NCI-H1092 treated with DMSO at 0.1 percent for 48 hours (cell line): ENCODE data around the gene ARHGEF35.
"Not testable (repeated sequence)": the region's sequence is repeated elsewhere in the genome, so short reads cannot be mapped to it uniquely, and the experiment has no call there.

Source experiments
- DNase-seq: peaks from one replicate; lab custom pipeline; 2025; lab: John Stamatoyannopoulos, UW

Gene ARHGEF35

DNA sequence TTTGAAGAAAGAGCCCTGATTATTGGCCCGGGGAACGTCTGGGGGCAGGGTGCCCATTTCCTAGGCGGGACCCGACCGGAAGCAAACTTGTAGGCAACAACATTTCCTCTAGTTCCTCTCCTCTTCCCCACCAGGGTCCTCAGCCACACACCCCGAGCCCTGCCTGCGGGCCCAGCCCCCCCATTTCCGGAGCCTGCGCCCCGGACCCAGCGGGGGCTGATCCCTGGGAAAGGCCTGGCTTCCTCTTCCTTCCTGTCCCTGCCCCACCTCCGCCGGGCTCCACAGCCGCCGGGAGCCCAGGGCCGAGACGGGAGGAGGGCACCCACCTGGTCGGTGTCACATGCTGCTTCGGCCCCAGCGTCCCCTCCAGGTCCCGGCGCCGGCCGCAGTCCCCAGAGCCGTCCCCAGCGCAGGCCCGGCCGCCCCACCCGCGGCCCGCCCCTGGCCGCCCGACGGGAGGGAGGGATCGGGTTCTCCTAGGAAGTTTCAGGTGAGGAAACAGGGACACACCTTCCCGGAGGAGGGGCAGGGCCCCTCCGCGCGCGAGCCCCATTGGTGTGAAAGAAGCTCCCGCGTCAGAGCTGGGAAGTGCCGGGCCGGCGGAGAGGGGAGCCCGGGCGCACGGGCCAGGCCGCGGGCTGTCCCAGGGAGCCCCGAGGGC is at the start of gene ARHGEF35:
ARHGEF35 (minus strand) TSS at position 622 of the 661 bp plus-strand sequence. CDS start 7,450 bp downstream, outside the sequence.
- not testable (repeated sequence) for DNase-seq

DNA sequence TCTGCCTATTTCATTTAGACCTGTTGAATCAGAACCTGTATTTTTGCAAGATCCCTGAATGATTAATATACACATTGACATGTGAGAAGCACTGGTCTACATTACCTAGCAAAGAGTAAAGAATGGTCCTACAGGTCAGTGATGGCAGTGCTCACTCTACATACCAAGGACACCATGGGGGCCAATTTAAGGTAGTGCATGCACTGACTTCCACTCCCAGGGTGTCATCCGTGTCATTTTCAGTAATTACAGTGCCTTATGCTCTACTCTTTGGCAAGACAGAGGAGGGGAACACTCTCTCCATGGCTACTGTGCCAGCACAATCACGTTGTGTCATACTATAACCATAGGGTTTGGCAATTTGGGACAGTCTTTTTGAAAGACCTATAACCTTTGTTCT is 49.7 kb upstream of the ARHGEF35 start:
- not testable (repeated sequence) for DNase-seq

- DNase-seq, result not testable (repeated sequence)
These were observed 43.7 kb upstream of the ARHGEF35 start, which contains the start of gene OR2A42 for GRCh38 chr7:144239365-144239764. Gene OR2A42 (minus strand): TSS chr7:144239605. CDS start chr7:144232843, 6,762 bp downstream.

DNA sequence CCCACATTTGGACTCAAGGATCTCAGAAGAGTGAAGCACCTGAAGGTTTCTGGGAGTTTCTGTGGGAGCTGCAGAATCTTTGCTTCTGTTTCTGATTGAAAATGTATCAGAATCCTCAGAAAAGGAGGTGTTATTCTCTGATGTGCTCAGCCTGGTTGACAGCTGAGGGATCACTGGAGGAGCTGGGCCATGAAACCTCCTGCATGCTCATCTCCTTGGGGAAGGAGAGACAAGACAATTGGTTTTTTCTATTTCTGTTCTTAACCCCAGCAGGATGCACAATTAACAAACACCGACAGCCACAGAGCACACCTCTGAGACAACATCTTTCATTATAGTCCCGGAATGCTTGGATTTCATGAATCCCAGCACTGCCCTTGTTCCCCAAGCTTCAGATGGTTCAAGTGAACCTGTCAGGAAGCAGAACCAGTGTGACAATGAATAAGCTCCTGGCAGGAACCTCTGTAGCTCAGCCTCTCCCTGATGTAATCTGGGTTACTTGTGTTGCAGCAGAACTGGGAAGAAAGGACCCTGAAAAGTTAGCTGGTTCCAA is 43.0 kb upstream of the ARHGEF35 start:
- DNase-seq, result not testable (repeated sequence)

GRCh38 chr7:144233039-144233438 is 37.4 kb upstream of the ARHGEF35 start:
- not testable (repeated sequence) for DNase-seq

- not testable (repeated sequence) for DNase-seq
These were observed 35.4 kb upstream of the ARHGEF35 start for GRCh38 chr7:144231027-144231426.

DNA sequence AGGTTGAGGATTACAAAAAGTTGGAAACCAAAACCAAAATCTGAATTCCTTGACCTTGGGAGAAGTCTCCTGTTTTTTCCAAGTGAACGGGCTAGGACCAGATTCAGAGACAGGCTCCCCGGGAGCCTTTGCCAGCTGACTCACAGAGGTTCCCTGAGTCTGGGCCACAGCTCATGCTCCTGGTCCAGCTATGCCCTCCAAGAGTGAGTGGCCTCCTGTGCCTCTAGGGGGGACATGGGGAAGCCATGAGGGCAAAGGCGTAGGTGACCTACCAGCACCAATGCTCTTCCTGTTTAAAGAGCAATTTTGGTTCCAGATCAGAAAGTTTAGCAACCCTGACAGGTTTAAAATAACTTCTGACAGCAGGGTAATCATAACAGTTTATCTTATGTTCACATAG is 33.2 kb upstream of the ARHGEF35 start:
- not testable (repeated sequence) for DNase-seq

DNA sequence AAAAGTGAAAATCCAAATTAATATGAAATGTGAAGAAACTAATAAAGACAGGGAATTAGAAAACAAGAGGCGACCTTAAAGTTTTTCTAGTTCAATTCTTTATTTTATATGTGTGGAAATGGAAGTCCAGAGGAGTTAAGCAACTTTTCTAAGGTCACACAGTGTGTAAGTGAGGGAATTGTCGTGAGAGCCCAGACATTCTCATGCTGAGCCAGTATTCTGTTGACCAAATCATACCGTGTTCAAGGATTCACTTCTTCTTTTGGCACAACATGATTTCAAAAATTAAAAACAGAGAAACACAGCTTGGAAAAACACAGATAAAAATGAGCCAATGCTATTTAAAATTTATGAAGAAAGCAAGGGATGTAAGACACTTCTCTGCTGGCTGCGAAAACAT is 31.2 kb upstream of the ARHGEF35 start:
- DNase-seq, result not testable (repeated sequence)

GRCh38 chr7:144223675-144224074 is 28.0 kb upstream of the ARHGEF35 start:
- not testable (repeated sequence) for DNase-seq

DNA sequence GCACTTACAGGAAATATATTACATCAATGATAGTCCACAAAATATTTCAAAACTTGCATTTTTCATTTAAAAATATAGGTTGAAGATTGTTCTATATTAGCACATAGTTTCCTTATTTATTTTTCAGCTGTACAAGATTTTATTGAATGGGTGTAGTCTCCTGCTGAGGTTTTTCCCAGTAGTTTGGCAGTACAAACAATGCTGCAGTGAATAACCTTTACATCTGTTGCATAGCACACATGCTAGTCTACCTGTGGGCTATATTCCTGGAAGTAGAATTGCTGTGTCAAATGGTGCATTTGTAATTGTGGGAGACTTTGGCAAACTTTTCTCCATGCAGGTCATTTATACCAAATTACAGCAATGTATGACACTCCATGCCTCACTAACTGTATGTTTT is 24.9 kb upstream of the ARHGEF35 start:
- not testable (repeated sequence) for DNase-seq

DNA sequence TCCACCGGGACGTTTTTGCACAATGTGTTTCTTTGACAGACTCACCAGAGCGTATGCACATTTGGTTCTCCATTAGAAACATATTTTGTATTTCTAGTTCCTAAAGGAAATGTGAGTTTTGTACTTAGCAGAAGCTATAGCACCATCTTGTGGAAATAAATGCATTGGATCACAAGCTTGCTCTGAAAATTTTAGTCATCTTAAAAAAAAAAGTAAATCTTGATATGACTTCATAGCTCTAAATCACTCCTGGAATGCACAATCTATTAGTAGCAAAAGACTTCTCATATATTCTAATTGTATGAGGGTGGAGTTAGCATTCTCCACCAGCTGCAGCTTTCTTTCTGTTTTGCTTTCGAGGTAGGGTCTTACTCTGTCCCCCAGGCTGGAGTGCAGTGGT is 23.5 kb upstream of the ARHGEF35 start:
- DNase-seq, result not testable (repeated sequence)

- DNase-seq, result not testable (repeated sequence)
These were observed 22.9 kb upstream of the ARHGEF35 start for GRCh38 chr7:144218581-144218980.

DNA sequence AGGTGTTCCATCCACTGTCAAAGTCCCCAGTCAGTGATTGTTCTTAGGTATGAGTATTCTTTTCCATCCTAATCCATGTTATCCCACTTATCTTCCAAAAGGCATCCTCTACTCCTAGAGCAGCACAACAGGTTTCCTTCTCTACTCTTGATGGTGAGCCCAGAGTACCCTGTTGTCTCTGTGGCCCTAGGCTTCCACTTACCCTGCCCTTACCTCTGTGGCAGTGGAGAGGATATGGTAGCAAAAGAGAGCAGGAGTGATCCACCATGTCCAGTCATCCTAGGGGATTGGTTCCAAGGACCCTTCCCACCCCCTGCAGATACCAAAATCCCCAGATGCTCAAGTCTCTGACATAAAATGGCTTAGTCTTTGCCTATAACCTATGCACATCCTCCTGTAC is 21.6 kb upstream of the ARHGEF35 start:
- not testable (repeated sequence) for DNase-seq

GRCh38 chr7:144205306-144205705 is 9.7 kb upstream of the ARHGEF35 start:
- not testable (repeated sequence) for DNase-seq

DNA sequence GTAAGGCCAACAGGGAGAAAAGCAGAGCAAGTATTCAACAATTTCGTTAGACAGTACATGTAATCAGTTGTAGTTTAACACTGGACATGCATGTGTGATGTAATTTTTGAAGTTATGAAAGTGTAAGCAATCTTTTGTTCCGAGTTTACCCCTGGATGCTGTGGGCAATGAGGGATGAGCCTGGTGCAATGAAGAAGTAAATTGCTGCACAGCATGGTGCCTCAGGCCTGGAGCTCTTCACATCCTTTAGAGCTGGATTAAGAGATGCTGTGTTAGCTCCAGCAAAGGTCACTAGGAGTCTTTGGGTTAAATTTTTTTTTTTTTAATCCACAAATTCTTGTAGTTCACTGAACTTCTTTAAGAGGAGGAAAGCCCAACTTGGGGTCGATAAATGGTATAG is 7.5 kb upstream of the ARHGEF35 start:
- not testable (repeated sequence) for DNase-seq

DNA sequence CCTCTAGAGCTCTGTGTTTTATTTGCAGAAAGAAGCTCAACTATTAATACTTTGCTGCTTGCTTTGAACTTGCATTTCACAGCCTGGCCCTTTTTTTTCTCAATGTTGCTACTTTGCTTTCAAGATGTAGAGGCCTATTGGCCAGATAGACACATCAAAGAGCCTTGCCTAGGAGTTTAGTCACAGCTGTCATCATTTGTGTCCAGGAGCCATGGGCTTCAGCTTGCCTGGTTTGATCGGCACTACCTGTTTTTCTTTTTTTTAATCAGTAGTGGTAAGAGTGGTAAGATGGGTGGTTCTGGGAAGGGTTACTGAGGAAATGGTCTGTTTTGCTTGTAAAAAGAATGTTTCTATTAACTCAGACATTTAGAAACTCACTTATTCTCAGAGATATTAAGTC is 6.3 kb upstream of the ARHGEF35 start:
- DNase-seq, result not testable (repeated sequence)

- DNase-seq, result not testable (repeated sequence)
These were observed 3.3 kb upstream of the ARHGEF35 start for GRCh38 chr7:144198934-144199333.

GRCh38 chr7:144194453-144194852 is 1.2 kb downstream of the ARHGEF35 start:
- DNase-seq, result not testable (repeated sequence)

GRCh38 chr7:144193782-144194181 is 1.9 kb downstream of the ARHGEF35 start:
- DNase-seq, result not testable (repeated sequence)

GRCh38 chr7:144188578-144189171 is 7.0 kb downstream of the ARHGEF35 start:
- DNase-seq, result not testable (repeated sequence)

GRCh38 chr7:144187848-144188247 is 7.8 kb downstream of the ARHGEF35 start:
- not testable (repeated sequence) for DNase-seq

GRCh38 chr7:144183166-144183565 is 12.5 kb downstream of the ARHGEF35 start, which contains the start of gene CTAGE4:
Gene CTAGE4 (plus strand): TSS chr7:144183466. CDS start chr7:144183504, 38 bp downstream.
- not testable (repeated sequence) for DNase-seq

GRCh38 chr7:144179165-144179479 is 16.5 kb downstream of the ARHGEF35 start:
- not testable (repeated sequence) for DNase-seq
